Mesenchymal stem cell (in vitro differentiated cells and primary cell): Measurements from ENCODE around the gene DCBLD2.

Experiments used
- DNase-seq: peaks from one replicate; pipeline ENCODE4 v3.0.0-alpha.2; 2013
- H2AFZ ChIP-seq: one replicate; pipeline ENCODE4 v1.6.1; 2013; ENCODE audit warnings: low read depth, mild to moderate bottlenecking, control low read depth, inconsistent platforms, low read length, moderate library complexity
- H2AK5ac ChIP-seq: 2 replicates; pipeline ENCODE4 v1.6.1; 2013; ENCODE audit warnings: low read length, moderate library complexity, mild to moderate bottlenecking, inconsistent platforms; ENCODE audit not compliant: severe bottlenecking
- H2BK120ac ChIP-seq: one replicate; pipeline ENCODE4 v1.6.1; 2013; ENCODE audit warnings: low read depth, mild to moderate bottlenecking, inconsistent platforms, low read length, moderate library complexity
- H2BK12ac ChIP-seq, 2 experiments: one replicate each; pipeline ENCODE4 v1.6.1; 2013; ENCODE audit warnings: inconsistent platforms in 2 of 2, low read length in 2 of 2, mild to moderate bottlenecking in 2 of 2, moderate library complexity in 2 of 2, control low read depth in 1 of 2
- H2BK15ac ChIP-seq: one replicate; pipeline ENCODE4 v1.6.1; 2013; ENCODE audit warnings: mild to moderate bottlenecking, low read depth, inconsistent platforms; ENCODE audit not compliant: poor library complexity, severe bottlenecking
- H2BK5ac ChIP-seq: 2 replicates; pipeline ENCODE4 v1.6.1; 2013; ENCODE audit warnings: low read depth, mild to moderate bottlenecking, low read length, control low read depth, inconsistent platforms; ENCODE audit not compliant: poor library complexity, severe bottlenecking
- H3K14ac ChIP-seq, 2 experiments: one replicate each; pipeline ENCODE4 v1.6.1; 2013; ENCODE audit warnings: inconsistent platforms in 2 of 2, low read length in 2 of 2, control low read depth in 1 of 2, mild to moderate bottlenecking in 1 of 2, moderate library complexity in 1 of 2
- H3K18ac ChIP-seq, 2 experiments: one replicate each; pipeline ENCODE4 v1.6.1; 2013; ENCODE audit warnings: inconsistent platforms in 2 of 2, low read length in 2 of 2, control low read depth in 1 of 2, low read depth in 1 of 2, mild to moderate bottlenecking in 1 of 2
- H3K23ac ChIP-seq, 2 experiments: one replicate each; pipeline ENCODE4 v1.6.1; 2013; ENCODE audit warnings: inconsistent platforms in 2 of 2, low read length in 2 of 2, mild to moderate bottlenecking in 2 of 2, moderate library complexity in 2 of 2, control low read depth in 1 of 2
- H3K27ac ChIP-seq: 2 replicates; pipeline ENCODE4 v1.5.1; 2013; ENCODE audit warnings: mild to moderate bottlenecking, moderate library complexity, low read length, control low read depth, inconsistent platforms; ENCODE audit not compliant: poor library complexity, severe bottlenecking
- H3K27me3 ChIP-seq, 2 experiments: 2 replicates each; pipeline versions ENCODE4 v1.6.1 to v1.7.0; 2013; ENCODE audit warnings: low read length in 2 of 2, mild to moderate bottlenecking in 2 of 2, moderate library complexity in 2 of 2, control low read depth in 1 of 2, inconsistent platforms in 1 of 2; ENCODE audit not compliant: control insufficient read depth in 1 of 2, insufficient read depth in 1 of 2
- H3K36me3 ChIP-seq, 2 experiments: 2 replicates each; pipeline versions ENCODE4 v1.6.1 to v1.7.0; 2013; ENCODE audit warnings: low read length in 2 of 2, control low read depth in 1 of 2, inconsistent platforms in 1 of 2, low read depth in 1 of 2, mild to moderate bottlenecking in 1 of 2; ENCODE audit not compliant: insufficient read depth in 2 of 2, control insufficient read depth in 1 of 2
- H3K4ac ChIP-seq, 2 experiments: one replicate each; pipeline ENCODE4 v1.6.1; 2013; ENCODE audit warnings: inconsistent platforms in 2 of 2, low read length in 2 of 2, mild to moderate bottlenecking in 2 of 2, moderate library complexity in 2 of 2, control low read depth in 1 of 2, low read depth in 1 of 2
- H3K4me1 ChIP-seq: 2 replicates; pipeline ENCODE4 v1.6.1; 2013; ENCODE audit warnings: low read depth, low read length, control low read depth; ENCODE audit not compliant: control insufficient read depth, insufficient read depth
- H3K4me2 ChIP-seq: 2 replicates; pipeline ENCODE4 v1.6.1; 2013; ENCODE audit warnings: low read length, mild to moderate bottlenecking, inconsistent platforms; ENCODE audit not compliant: poor library complexity, severe bottlenecking
- H3K4me3 ChIP-seq, 2 experiments: 2 replicates each; pipeline versions ENCODE4 v1.5.1 to v1.7.0; 2013; ENCODE audit warnings: low read length in 2 of 2, mild to moderate bottlenecking in 2 of 2, control low read depth in 1 of 2, low read depth in 1 of 2; ENCODE audit not compliant: insufficient read depth in 1 of 2
- H3K79me1 ChIP-seq: replicated peaks from 2 replicates; pipeline ENCODE4 v1.6.1; 2013; ENCODE audit warnings: mild to moderate bottlenecking, control low read depth, low read length, inconsistent platforms; ENCODE audit not compliant: poor library complexity, severe bottlenecking
- H3K9ac ChIP-seq: 2 replicates; pipeline ENCODE4 v1.7.0; 2013; ENCODE audit warnings: mild to moderate bottlenecking, low read length, moderate library complexity
- H3K9me3 ChIP-seq: 2 replicates; pipeline ENCODE4 v1.7.0; 2013; ENCODE audit warnings: mild to moderate bottlenecking, low read length; ENCODE audit not compliant: control insufficient read depth
- H4K8ac ChIP-seq: one replicate; pipeline ENCODE4 v1.6.1; 2013; ENCODE audit warnings: inconsistent platforms, mild to moderate bottlenecking, low read length, moderate library complexity
- H4K91ac ChIP-seq: one replicate; pipeline ENCODE4 v1.6.1; 2013; ENCODE audit warnings: mild to moderate bottlenecking, low read length, inconsistent platforms
- whole genome bisulfite sequencing: methylation state at CpG from one replicate; pipeline ENCODE4 v1.1.7; 2013; ENCODE audit warnings: mixed read lengths; 5-methylcytosine and 5-hydroxymethylcytosine counted together

The DCBLD2 gene

DNA sequence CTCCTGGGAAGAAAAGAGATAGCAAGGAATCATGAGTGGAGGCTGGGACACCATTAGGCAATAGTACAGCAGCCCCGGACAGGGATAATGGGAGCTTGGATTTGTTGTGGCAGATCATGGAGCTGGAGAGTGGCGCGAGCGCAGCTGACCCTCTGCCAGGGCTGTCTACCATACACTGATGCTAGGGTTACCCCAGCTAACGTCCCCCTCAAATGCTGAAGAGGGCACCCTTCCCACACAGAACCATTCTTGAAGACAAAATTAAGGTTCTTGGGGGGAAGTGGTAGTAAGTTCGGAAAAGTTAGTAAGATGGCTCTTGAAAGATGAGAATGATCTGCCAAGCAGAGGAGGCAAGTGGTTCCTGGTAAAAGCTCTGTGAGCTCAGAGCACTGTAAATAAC lies 77.2 kb downstream of the DCBLD2 start:
- Histone ChIP-seq H3K9me3 (no peaks in the 10 kb centered on the region), H3K4me1 (peaks cover 7% of the 10 kb centered on the region), H4K8ac (no peak overlapping the region), H3K4me2 (no peak overlapping the region), H3K4me3 (no peak overlapping the region), H3K27me3 (no peaks in the 10 kb centered on the region), H2AK5ac (no peak overlapping the region), H3K36me3 (peaks cover 8 to 69% of the 10 kb centered on the region in 2 experiments), H2BK15ac (no peak overlapping the region), H3K4ac (no peak overlapping the region), H4K91ac (no peak overlapping the region), H2BK12ac (no peak overlapping the region), H2BK5ac (no peak overlapping the region), H3K79me1 (no peaks in the 10 kb centered on the region), H3K27ac (peak overlapping the region; percentile 31), H2BK120ac (no peak overlapping the region), H3K9ac (peak overlapping the region; percentile 49), H2AFZ (no peak overlapping the region), H3K14ac (no peak overlapping the region), H3K23ac (no peak overlapping the region), H3K18ac (no peak overlapping the region)
- WGBS, result 89% methylated on average over 2 of the region's 6 CpGs
- DNase-seq, result no peak

DNA sequence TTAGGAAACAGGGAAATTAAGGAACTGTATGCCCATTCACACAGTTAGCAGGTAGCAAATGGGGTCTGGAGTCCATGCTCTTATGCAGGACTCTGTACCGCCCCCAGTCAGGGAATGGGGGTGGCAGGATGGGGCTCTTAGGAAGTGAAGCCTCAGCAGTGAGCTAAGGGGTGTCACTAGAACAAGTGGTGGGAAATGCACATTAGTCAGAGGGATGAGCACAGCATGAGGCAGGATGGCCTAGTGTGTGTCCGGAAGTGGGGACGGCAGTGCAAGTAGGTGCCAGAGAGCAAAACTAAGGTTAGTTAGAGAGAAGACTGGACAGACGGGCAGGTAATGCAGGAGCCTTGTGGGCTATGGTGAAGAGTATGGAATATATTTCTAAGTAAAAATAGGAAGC lies 77.7 kb downstream of the DCBLD2 start:
- no peak overlapping the region for H3K4ac ChIP-seq
- peaks cover 11 to 74% of the 10 kb centered on the region in 2 experiments for H3K36me3 ChIP-seq
- peak overlapping the region in 1 of 2 experiments; percentile 9 for H3K14ac ChIP-seq
- no peak overlapping the region for H3K4me2 ChIP-seq
- no peak for DNase-seq
- no peaks in the 10 kb centered on the region for H3K9me3 ChIP-seq
- no peak overlapping the region for H3K4me3 ChIP-seq
- H3K18ac ChIP-seq, result no peak overlapping the region
- H3K27me3 ChIP-seq, result no peaks in the 10 kb centered on the region
- H2BK12ac ChIP-seq, result no peak overlapping the region
- WGBS, result 95% methylated on average over 4 of the region's 4 CpGs
- H3K9ac ChIP-seq, result peak overlapping the region; percentile 49
- H2AK5ac ChIP-seq, result no peak overlapping the region
- peaks cover 7% of the 10 kb centered on the region for H3K4me1 ChIP-seq
- H2AFZ ChIP-seq, result no peak overlapping the region
- no peak overlapping the region for H4K8ac ChIP-seq
- H3K23ac ChIP-seq, result no peak overlapping the region
- no peak overlapping the region for H4K91ac ChIP-seq
- H3K79me1 ChIP-seq, result no peaks in the 10 kb centered on the region
- no peak overlapping the region for H2BK120ac ChIP-seq
- H2BK15ac ChIP-seq, result no peak overlapping the region
- peak overlapping the region; percentile 31 for H3K27ac ChIP-seq
- no peak overlapping the region for H2BK5ac ChIP-seq

DNA sequence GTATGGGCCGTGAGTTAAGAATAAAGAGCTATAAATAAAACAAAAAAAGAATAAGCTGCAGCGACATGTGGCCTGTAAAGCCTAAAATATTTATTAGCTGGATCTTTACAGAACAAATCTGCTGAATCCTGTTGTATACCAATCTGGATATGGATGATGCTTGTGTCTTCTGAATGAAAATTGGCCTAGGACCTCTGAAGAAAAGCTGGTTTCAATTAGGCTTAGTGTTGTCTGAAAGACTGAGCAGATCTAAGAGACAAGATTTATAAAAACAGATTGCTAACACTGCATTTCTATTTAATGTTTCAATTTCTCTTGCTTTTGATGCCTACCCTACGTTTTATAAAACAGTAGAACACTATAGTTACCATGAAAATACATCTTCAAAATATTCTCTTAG lies 80.4 kb downstream of the DCBLD2 start:
- H3K4me1 ChIP-seq, result peaks cover 9% of the 10 kb centered on the region

GRCh38 chr3:98817547-98818041 lies 83.9 kb downstream of the DCBLD2 start:
- H2BK5ac ChIP-seq, result no peak overlapping the region
- H3K9ac ChIP-seq, result peak overlapping the region; percentile 60
- H3K4me3 ChIP-seq, result no peak overlapping the region
- H3K36me3 ChIP-seq, result peaks cover 22 to 99% of the 10 kb centered on the region in 2 experiments
- H3K79me1 ChIP-seq, result no peaks in the 10 kb centered on the region
- no peak overlapping the region for H3K4me2 ChIP-seq
- no peak overlapping the region for H3K23ac ChIP-seq
- no peak overlapping the region for H3K18ac ChIP-seq
- H3K9me3 ChIP-seq, result no peaks in the 10 kb centered on the region
- no peak overlapping the region for H3K4ac ChIP-seq
- no peak overlapping the region for H2BK15ac ChIP-seq
- no peaks in the 10 kb centered on the region for H3K27me3 ChIP-seq
- no peak overlapping the region for H2AK5ac ChIP-seq
- H3K14ac ChIP-seq, result no peak overlapping the region
- no peak overlapping the region for H4K91ac ChIP-seq
- H2BK120ac ChIP-seq, result no peak overlapping the region
- H4K8ac ChIP-seq, result no peak overlapping the region
- peak overlapping the region in 1 of 2 experiments; percentile 63 for H2BK12ac ChIP-seq
- H2AFZ ChIP-seq, result no peak overlapping the region
- peaks cover 5% of the 10 kb centered on the region for H3K4me1 ChIP-seq
- 62% methylated on average over 1 of the region's 3 CpGs for WGBS
- H3K27ac ChIP-seq, result peak overlapping the region; percentile 78
- peak; percentile 57 for DNase-seq

More for the DNA sequence above, 80.4 kb downstream of the DCBLD2 start:
- Histone ChIP-seq H2AFZ (no peak overlapping the region), H3K4me3 (no peak overlapping the region), H2AK5ac (no peak overlapping the region), H2BK120ac (no peak overlapping the region), H3K27me3 (no peaks in the 10 kb centered on the region), H2BK12ac (no peak overlapping the region), H3K9ac (peak overlapping the region; percentile 16), H3K79me1 (no peaks in the 10 kb centered on the region), H3K14ac (no peak overlapping the region), H2BK5ac (no peak overlapping the region), H3K9me3 (no peaks in the 10 kb centered on the region), H4K91ac (no peak overlapping the region), H4K8ac (no peak overlapping the region), H3K27ac (no peak overlapping the region), H3K4me2 (no peak overlapping the region), H3K36me3 (peaks cover 20 to 94% of the 10 kb centered on the region in 2 experiments), H3K18ac (no peak overlapping the region), H3K23ac (no peak overlapping the region), H2BK15ac (no peak overlapping the region), H3K4ac (no peak overlapping the region)
- WGBS, result 89% methylated on average over 2 of the region's 3 CpGs
- DNase-seq, result no peak
